Large intestine (tissue), 3 donors: Measurements from ENCODE around the gene CCSER1. TPM values are rescaled to one million over a fixed set of nuclear protein-coding genes. Genes with fewer than 3 reads are reported as not detected.
A peak's percentile ranks its signal among the peaks of the same experiment; 100 is the strongest.

Experiments used
- DNase-seq, 2 donors: peaks; one replicate each; pipeline versions ENCODE4 v3.0.0 to v3.0.0-alpha.2; 2013
- H3K27ac ChIP-seq: one replicate; pipeline ENCODE4 v1.5.1; 2013; ENCODE audit warnings: low read length
- H3K27me3 ChIP-seq: 2 replicates; pipeline ENCODE4 v1.6.1; 2013; ENCODE audit warnings: low read length; ENCODE audit not compliant: control insufficient read depth, insufficient read depth
- H3K36me3 ChIP-seq: 2 replicates; pipeline ENCODE4 v1.6.1; 2013; ENCODE audit warnings: low read length; ENCODE audit not compliant: control insufficient read depth, insufficient read depth
- H3K4me1 ChIP-seq: one replicate; pipeline ENCODE4 v1.6.1; 2013; ENCODE audit warnings: low read length; ENCODE audit not compliant: control insufficient read depth, insufficient read depth
- H3K4me3 ChIP-seq: one replicate; pipeline ENCODE4 v1.5.1; 2013; ENCODE audit warnings: low read length
- H3K9me3 ChIP-seq: one replicate; pipeline ENCODE4 v1.6.1; 2013; ENCODE audit warnings: mild to moderate bottlenecking, low read depth, low read length, moderate library complexity; ENCODE audit not compliant: control insufficient read depth
- WGBS: methylation state at CpG from one replicate; pipeline ENCODE4 v1.1.5; 2013; ENCODE audit warnings: low lambda C conversion rate; ENCODE audit not compliant: insufficient coverage; 5-methylcytosine and 5-hydroxymethylcytosine counted together
- polyA plus RNA-seq: library from polyadenylated mRNA; unstranded; fragments of 120-200 nt; gene quantifications from one replicate; pipeline ENCODE4 v1.2.1, GENCODE V29; 2013

The CCSER1 gene
- polyA plus RNA-seq, 1 donor = 9.5 TPM

GRCh38 chr4:90536408-90536807 is 409.2 kb downstream of the CCSER1 start:
- H3K9me3 ChIP-seq = no peaks in the 10 kb centered on the region
- no peak overlapping the region for H3K27ac ChIP-seq
- no peak for DNase-seq
- H3K4me3 ChIP-seq = no peak overlapping the region
- no peaks in the 10 kb centered on the region for H3K27me3 ChIP-seq
- no peaks in the 10 kb centered on the region for H3K4me1 ChIP-seq
- WGBS = no CpG with 5 or more reads among the region's 1 CpG
- H3K36me3 ChIP-seq = no peaks in the 10 kb centered on the region

- H3K27ac ChIP-seq = no peak overlapping the region
- no peaks in the 10 kb centered on the region for H3K36me3 ChIP-seq
- 97% methylated on average over 3 of the region's 3 CpGs for WGBS
- no peak for DNase-seq
- H3K27me3 ChIP-seq = no peaks in the 10 kb centered on the region
- H3K4me1 ChIP-seq = no peaks in the 10 kb centered on the region
- H3K4me3 ChIP-seq = no peak overlapping the region
- no peaks in the 10 kb centered on the region for H3K9me3 ChIP-seq
Observed at GRCh38 chr4:90537491-90537890, 410.3 kb downstream of the CCSER1 start.

GRCh38 chr4:90540536-90540935 is 413.3 kb downstream of the CCSER1 start:
- H3K4me1 ChIP-seq = no peaks in the 10 kb centered on the region
- no peaks in the 10 kb centered on the region for H3K27me3 ChIP-seq
- H3K36me3 ChIP-seq = no peaks in the 10 kb centered on the region
- peak; percentile 3 to 29 for DNase-seq
- no peak overlapping the region for H3K27ac ChIP-seq
- H3K4me3 ChIP-seq = no peak overlapping the region
- H3K9me3 ChIP-seq = no peaks in the 10 kb centered on the region

- no peaks in the 10 kb centered on the region for H3K4me1 ChIP-seq
- H3K27me3 ChIP-seq = no peaks in the 10 kb centered on the region
- H3K27ac ChIP-seq = no peak overlapping the region
- no CpG with 5 or more reads among the region's 4 CpGs for WGBS
- H3K4me3 ChIP-seq = no peak overlapping the region
- H3K36me3 ChIP-seq = no peaks in the 10 kb centered on the region
- DNase-seq = no peak
- no peaks in the 10 kb centered on the region for H3K9me3 ChIP-seq
Observed at GRCh38 chr4:90542216-90542615, 415.0 kb downstream of the CCSER1 start.

GRCh38 chr4:90543419-90544170 is 416.4 kb downstream of the CCSER1 start:
- no peak for DNase-seq
- H3K4me3 ChIP-seq = no peak overlapping the region
- no peak overlapping the region for H3K27ac ChIP-seq
- no peaks in the 10 kb centered on the region for H3K27me3 ChIP-seq
- no peaks in the 10 kb centered on the region for H3K9me3 ChIP-seq
- no peaks in the 10 kb centered on the region for H3K36me3 ChIP-seq
- no peaks in the 10 kb centered on the region for H3K4me1 ChIP-seq
- 100% methylated on average over 2 of the region's 5 CpGs for WGBS

- Histone ChIP-seq H3K27ac (no peak overlapping the region), H3K27me3 (no peaks in the 10 kb centered on the region), H3K9me3 (no peaks in the 10 kb centered on the region), H3K36me3 (no peaks in the 10 kb centered on the region), H3K4me3 (no peak overlapping the region), H3K4me1 (no peaks in the 10 kb centered on the region)
- 80% methylated on average over 1 of the region's 2 CpGs for WGBS
- no peak for DNase-seq
Observed at GRCh38 chr4:90544532-90545045, 417.4 kb downstream of the CCSER1 start.

GRCh38 chr4:90545380-90545779 is 418.2 kb downstream of the CCSER1 start:
- 100% methylated on average over 3 of the region's 4 CpGs for WGBS
- H3K4me1 ChIP-seq = no peaks in the 10 kb centered on the region
- no peaks in the 10 kb centered on the region for H3K27me3 ChIP-seq
- H3K36me3 ChIP-seq = no peaks in the 10 kb centered on the region
- H3K4me3 ChIP-seq = no peak overlapping the region
- no peak for DNase-seq
- H3K9me3 ChIP-seq = no peaks in the 10 kb centered on the region
- H3K27ac ChIP-seq = no peak overlapping the region

- no peak overlapping the region for H3K27ac ChIP-seq
Observed at GRCh38 chr4:90546114-90546513, 418.9 kb downstream of the CCSER1 start.

GRCh38 chr4:90570615-90571014 is 443.4 kb downstream of the CCSER1 start:
- DNase-seq = no peak
- Histone ChIP-seq H3K9me3 (no peaks in the 10 kb centered on the region), H3K27ac (no peak overlapping the region), H3K27me3 (no peaks in the 10 kb centered on the region), H3K4me1 (no peaks in the 10 kb centered on the region), H3K4me3 (no peak overlapping the region), H3K36me3 (no peaks in the 10 kb centered on the region)
- 80% methylated on average over 1 of the region's 2 CpGs for WGBS

More at GRCh38 chr4:90546114-90546513, 418.9 kb downstream of the CCSER1 start:
- no peak for DNase-seq
- H3K4me3 ChIP-seq = no peak overlapping the region
- no peaks in the 10 kb centered on the region for H3K9me3 ChIP-seq
- H3K36me3 ChIP-seq = no peaks in the 10 kb centered on the region
- no peaks in the 10 kb centered on the region for H3K4me1 ChIP-seq
- 89% methylated on average over 1 of the region's 1 CpG for WGBS
- no peaks in the 10 kb centered on the region for H3K27me3 ChIP-seq

- no peak overlapping the region for H3K27ac ChIP-seq
- no peaks in the 10 kb centered on the region for H3K27me3 ChIP-seq
- no peak for DNase-seq
- H3K4me1 ChIP-seq = no peaks in the 10 kb centered on the region
- H3K4me3 ChIP-seq = no peak overlapping the region
- WGBS = no CpG with 5 or more reads among the region's 2 CpGs
- no peaks in the 10 kb centered on the region for H3K36me3 ChIP-seq
- no peaks in the 10 kb centered on the region for H3K9me3 ChIP-seq
Observed at GRCh38 chr4:90572996-90573395, 445.8 kb downstream of the CCSER1 start.

GRCh38 chr4:90575371-90575770 is 448.2 kb downstream of the CCSER1 start:
- no peaks in the 10 kb centered on the region for H3K27me3 ChIP-seq
- H3K9me3 ChIP-seq = no peaks in the 10 kb centered on the region
- no peak for DNase-seq
- no peak overlapping the region for H3K4me3 ChIP-seq
- H3K36me3 ChIP-seq = no peaks in the 10 kb centered on the region
- WGBS = 83% methylated on average over 1 of the region's 1 CpG
- no peak overlapping the region for H3K27ac ChIP-seq
- no peaks in the 10 kb centered on the region for H3K4me1 ChIP-seq
